HepG2 (cell line): Measurements from ENCODE around the gene VSTM1. TPM values are rescaled to one million over a fixed set of nuclear protein-coding genes. Genes with fewer than 3 reads are reported as not detected.

Experiments used
- CREM ChIP-seq, 2 experiments: sonication (generic) in 1 of 2; formaldehyde crosslinking in 1 of 2; IDR thresholded peaks; 2 replicates each; pipeline versions ENCODE4 v1.4.0 to v1.6.1; 2016 to 2020; ENCODE audit warnings: antibody characterized with exemption in 1 of 2, mild to moderate bottlenecking in 1 of 2, missing genetic modification reagents in 1 of 2
- HOMEZ ChIP-seq: IDR thresholded peaks from 2 replicates; pipeline ENCODE4 v1.6.1; 2016; ENCODE audit warnings: low read depth
- MAF1 ChIP-seq: sonication (generic); formaldehyde crosslinking; IDR thresholded peaks from 2 replicates; pipeline ENCODE4 v1.5.0; 2020; ENCODE audit warnings: missing genetic modification reagents, borderline replicate concordance
- MED8 ChIP-seq: sonication (generic); formaldehyde crosslinking; IDR thresholded peaks from 2 replicates; pipeline ENCODE4 v1.8.1; 2023; ENCODE audit warnings: mild to moderate bottlenecking, missing genetic modification reagents; ENCODE audit not compliant: insufficient replicate concordance
- MIER2 ChIP-seq: IDR thresholded peaks from 2 replicates; pipeline ENCODE4 v1.6.1; 2016; ENCODE audit warnings: missing biosample characterization, missing genetic modification reagents
- SMAD1 ChIP-seq: sonication (generic); formaldehyde crosslinking; IDR thresholded peaks from 2 replicates; pipeline ENCODE4 v1.4.0; 2020; ENCODE audit warnings: missing genetic modification reagents, low read depth, mild to moderate bottlenecking, borderline replicate concordance
- SRSF1 ChIP-seq: fragments of 200-400 bp; formaldehyde crosslinking; optimal IDR thresholded peaks from 2 replicates; pipeline ENCODE3; 2017; ENCODE audit warnings: mild to moderate bottlenecking, low read depth, low read length, moderate library complexity
- ZMYM4 ChIP-seq: sonication (generic); formaldehyde crosslinking; IDR thresholded peaks from 2 replicates; pipeline ENCODE4 v1.8.1; 2023; ENCODE audit warnings: mild to moderate bottlenecking, missing genetic modification reagents
- ZNF580 ChIP-seq: IDR thresholded peaks from 2 replicates; pipeline ENCODE4 v1.6.1; 2016; ENCODE audit warnings: low read depth, borderline replicate concordance
- ZNF709 ChIP-seq: sonication (generic); formaldehyde crosslinking; IDR thresholded peaks from 2 replicates; pipeline ENCODE4 v1.5.0; 2020; ENCODE audit warnings: mild to moderate bottlenecking, missing genetic modification reagents
- ZSCAN20 ChIP-seq: sonication (generic); formaldehyde crosslinking; IDR thresholded peaks from 2 replicates; pipeline ENCODE4 v1.4.0; 2020; ENCODE audit warnings: missing genetic modification reagents, mild to moderate bottlenecking, borderline replicate concordance
- polyA plus RNA-seq, 8 experiments: library from polyadenylated mRNA; depleted of rRNA in 3 of 8; stranded (reverse) in 7 of 8; unstranded in 1 of 8; fragments of >200 nt; fragmentation: Illumina TruSeq in 4 of 8; extraction: Trizol in 4 of 8; gene quantifications; 2 replicates each; pipeline versions ENCODE4 v1.2.1 to v1.2.3, GENCODE V29; 2011 to 2016; ENCODE audit warnings: low read depth in 4 of 8, missing spikeins in 1 of 8, mixed read lengths in 1 of 8; ENCODE audit not compliant: insufficient read depth in 1 of 8
- total RNA-seq, 5 experiments: library from RNA; depleted of rRNA; stranded (reverse); fragments of >200 nt; fragmentation: Illumina TruSeq; extraction: Trizol; gene quantifications; 2 replicates each; pipeline ENCODE4 v1.2.3, GENCODE V29; 2016; ENCODE audit warnings: low read depth in 1 of 5
- TF ChIP-seq, protein P1 (sequence below): sonication (generic); formaldehyde crosslinking; IDR thresholded peaks from 2 replicates; pipeline ENCODE4 v1.5.1; 2020; ENCODE audit warnings: mild to moderate bottlenecking, missing genetic modification reagents, moderate library complexity
- TF ChIP-seq, protein P2 (sequence below): sonication (generic); formaldehyde crosslinking; IDR thresholded peaks from 2 replicates; pipeline ENCODE4 v1.5.1; 2020; ENCODE audit warnings: missing genetic modification reagents, mild to moderate bottlenecking, borderline replicate concordance
- TF ChIP-seq, protein P3 (sequence below): sonication (generic); formaldehyde crosslinking; IDR thresholded peaks from 2 replicates; pipeline ENCODE4 v1.4.0; 2020; ENCODE audit warnings: mild to moderate bottlenecking, missing genetic modification reagents

Gene VSTM1
- total and polyA plus RNA-seq, 2 of the 13 experiments (the other 11 are each of a cell fraction or from before 2014, with no cell fraction given) = not detected

DNA sequence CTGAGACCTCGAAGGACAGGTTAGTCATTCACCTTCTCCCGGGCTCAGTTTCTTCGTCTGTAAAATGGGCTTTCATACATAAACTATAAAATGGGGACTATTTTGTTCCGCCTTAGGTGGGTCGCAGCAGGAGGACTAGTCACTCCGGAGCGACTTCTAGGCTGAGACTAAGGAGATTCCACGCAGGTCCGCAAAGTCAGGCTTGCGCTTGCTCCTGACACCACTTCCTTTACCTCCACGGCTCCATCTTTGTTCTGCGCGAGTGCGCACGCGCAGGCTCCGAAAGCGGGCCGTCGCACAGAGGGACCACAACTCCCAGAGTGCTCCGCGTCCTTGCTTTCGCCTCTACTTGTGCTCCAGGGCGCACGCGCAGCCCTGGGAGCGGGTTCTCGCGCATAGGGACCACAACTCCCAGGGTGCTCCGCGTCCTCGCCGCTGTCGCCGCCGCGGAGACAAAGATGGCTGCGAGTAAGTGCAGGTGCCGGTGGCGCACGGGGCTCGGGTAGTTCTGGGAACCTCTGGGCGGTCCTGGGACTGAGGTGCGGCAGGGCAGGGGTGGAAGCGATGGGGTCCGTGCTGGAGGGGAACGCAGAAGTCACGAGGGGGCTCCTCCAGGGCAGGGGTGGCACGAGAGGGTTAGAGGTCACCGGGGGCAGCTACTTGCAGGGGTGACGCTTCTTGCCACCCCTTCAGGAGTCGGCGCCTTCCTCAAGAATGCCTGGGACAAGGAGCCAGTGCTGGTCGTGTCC lies 38.9 kb upstream of the VSTM1 start, which contains the start of gene NDUFA3 (continued):
- TF ChIP-seq, protein P1, sequence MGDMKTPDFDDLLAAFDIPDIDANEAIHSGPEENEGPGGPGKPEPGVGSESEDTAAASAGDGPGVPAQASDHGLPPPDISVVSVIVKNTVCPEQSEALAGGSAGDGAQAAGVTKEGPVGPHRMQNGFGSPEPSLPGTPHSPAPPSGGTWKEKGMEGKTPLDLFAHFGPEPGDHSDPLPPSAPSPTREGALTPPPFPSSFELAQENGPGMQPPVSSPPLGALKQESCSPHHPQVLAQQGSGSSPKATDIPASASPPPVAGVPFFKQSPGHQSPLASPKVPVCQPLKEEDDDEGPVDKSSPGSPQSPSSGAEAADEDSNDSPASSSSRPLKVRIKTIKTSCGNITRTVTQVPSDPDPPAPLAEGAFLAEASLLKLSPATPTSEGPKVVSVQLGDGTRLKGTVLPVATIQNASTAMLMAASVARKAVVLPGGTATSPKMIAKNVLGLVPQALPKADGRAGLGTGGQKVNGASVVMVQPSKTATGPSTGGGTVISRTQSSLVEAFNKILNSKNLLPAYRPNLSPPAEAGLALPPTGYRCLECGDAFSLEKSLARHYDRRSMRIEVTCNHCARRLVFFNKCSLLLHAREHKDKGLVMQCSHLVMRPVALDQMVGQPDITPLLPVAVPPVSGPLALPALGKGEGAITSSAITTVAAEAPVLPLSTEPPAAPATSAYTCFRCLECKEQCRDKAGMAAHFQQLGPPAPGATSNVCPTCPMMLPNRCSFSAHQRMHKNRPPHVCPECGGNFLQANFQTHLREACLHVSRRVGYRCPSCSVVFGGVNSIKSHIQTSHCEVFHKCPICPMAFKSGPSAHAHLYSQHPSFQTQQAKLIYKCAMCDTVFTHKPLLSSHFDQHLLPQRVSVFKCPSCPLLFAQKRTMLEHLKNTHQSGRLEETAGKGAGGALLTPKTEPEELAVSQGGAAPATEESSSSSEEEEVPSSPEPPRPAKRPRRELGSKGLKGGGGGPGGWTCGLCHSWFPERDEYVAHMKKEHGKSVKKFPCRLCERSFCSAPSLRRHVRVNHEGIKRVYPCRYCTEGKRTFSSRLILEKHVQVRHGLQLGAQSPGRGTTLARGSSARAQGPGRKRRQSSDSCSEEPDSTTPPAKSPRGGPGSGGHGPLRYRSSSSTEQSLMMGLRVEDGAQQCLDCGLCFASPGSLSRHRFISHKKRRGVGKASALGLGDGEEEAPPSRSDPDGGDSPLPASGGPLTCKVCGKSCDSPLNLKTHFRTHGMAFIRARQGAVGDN (CRISPR knock-in tag) = peak; percentile 78
- TF ChIP-seq, protein P2, sequence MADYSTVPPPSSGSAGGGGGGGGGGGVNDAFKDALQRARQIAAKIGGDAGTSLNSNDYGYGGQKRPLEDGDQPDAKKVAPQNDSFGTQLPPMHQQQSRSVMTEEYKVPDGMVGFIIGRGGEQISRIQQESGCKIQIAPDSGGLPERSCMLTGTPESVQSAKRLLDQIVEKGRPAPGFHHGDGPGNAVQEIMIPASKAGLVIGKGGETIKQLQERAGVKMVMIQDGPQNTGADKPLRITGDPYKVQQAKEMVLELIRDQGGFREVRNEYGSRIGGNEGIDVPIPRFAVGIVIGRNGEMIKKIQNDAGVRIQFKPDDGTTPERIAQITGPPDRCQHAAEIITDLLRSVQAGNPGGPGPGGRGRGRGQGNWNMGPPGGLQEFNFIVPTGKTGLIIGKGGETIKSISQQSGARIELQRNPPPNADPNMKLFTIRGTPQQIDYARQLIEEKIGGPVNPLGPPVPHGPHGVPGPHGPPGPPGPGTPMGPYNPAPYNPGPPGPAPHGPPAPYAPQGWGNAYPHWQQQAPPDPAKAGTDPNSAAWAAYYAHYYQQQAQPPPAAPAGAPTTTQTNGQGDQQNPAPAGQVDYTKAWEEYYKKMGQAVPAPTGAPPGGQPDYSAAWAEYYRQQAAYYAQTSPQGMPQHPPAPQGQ (CRISPR knock-in tag) = peak; percentile 26; the same call in 1 of the 2 replicates
- TF ChIP-seq ZNF709 (CRISPR knock-in tag) (peak; percentile 61; the same call in 1 of the 2 replicates), ZSCAN20 (no peak), SRSF1 (peak; percentile 75), ZNF580 (CRISPR knock-in tag) (peak; percentile 67; the same call in 1 of the 2 replicates), MAF1 (CRISPR knock-in tag) (0 out of 2 replicates have a peak, but pooled peaks have one; percentile 62), ZMYM4 (CRISPR knock-in tag) (peak; percentile 46; the same call in 1 of the 2 replicates), MED8 (CRISPR knock-in tag) (peak; percentile 48), HOMEZ (CRISPR knock-in tag) (0 out of 2 replicates have a peak, but pooled peaks have one; percentile 11), MIER2 (peak; percentile 61; the same call in 1 of the 2 replicates), SMAD1 (CRISPR knock-in tag) (peak; percentile 47; the same call in 1 of the 2 replicates), CREM (IDR thresholded peaks at IDR 0.05) (peak; percentile 98), CREM (CRISPR knock-in tag; IDR thresholded peaks at IDR 0.05) (no peak)
- TF ChIP-seq, protein P3, sequence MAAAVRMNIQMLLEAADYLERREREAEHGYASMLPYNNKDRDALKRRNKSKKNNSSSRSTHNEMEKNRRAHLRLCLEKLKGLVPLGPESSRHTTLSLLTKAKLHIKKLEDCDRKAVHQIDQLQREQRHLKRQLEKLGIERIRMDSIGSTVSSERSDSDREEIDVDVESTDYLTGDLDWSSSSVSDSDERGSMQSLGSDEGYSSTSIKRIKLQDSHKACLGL (CRISPR knock-in tag) = peak; percentile 92; the same call in 1 of the 2 replicates
